Adipocyte (in vitro differentiated cells): ENCODE data around the gene KCNJ12.
A peak's percentile ranks its signal among the peaks of the same experiment; 100 is the strongest.

Experiments
- DNase-seq: peaks from one replicate; pipeline ENCODE4 v3.0.0-alpha.2; 2015; ENCODE audit warnings: low read depth
- H3K27me3 ChIP-seq: replicated peaks from 2 replicates; pipeline ENCODE4 v1.7.0; 2013; ENCODE audit warnings: mild to moderate bottlenecking, low read length, moderate library complexity; ENCODE audit not compliant: control insufficient read depth, insufficient read depth
- H3K36me3 ChIP-seq: 2 replicates; pipeline ENCODE4 v1.7.0; 2013; ENCODE audit warnings: low read length, mild to moderate bottlenecking, moderate library complexity; ENCODE audit not compliant: control insufficient read depth, insufficient read depth, severe bottlenecking
- H3K4me1 ChIP-seq: 2 replicates; pipeline ENCODE4 v1.7.0; 2013; ENCODE audit warnings: mild to moderate bottlenecking, low read length, moderate library complexity; ENCODE audit not compliant: control insufficient read depth, insufficient read depth
- H3K4me3 ChIP-seq: 2 replicates; pipeline ENCODE4 v1.7.0; 2013; ENCODE audit warnings: mild to moderate bottlenecking, low read length, moderate library complexity
- H3K9ac ChIP-seq: 2 replicates; pipeline ENCODE4 v1.7.0; 2013; ENCODE audit warnings: mild to moderate bottlenecking, low read length, moderate library complexity
- H3K9me3 ChIP-seq: 2 replicates; pipeline ENCODE4 v1.7.0; 2013; ENCODE audit warnings: mild to moderate bottlenecking, low read length, moderate library complexity; ENCODE audit not compliant: control insufficient read depth

The KCNJ12 gene

GRCh38 chr17:21359483-21359840, 16.7 kb upstream of the KCNJ12 start:
- DNase-seq = no peak
- Histone ChIP-seq H3K9ac (no peak overlapping the region), H3K4me1 (peaks cover 5% of the 10 kb centered on the region), H3K4me3 (no peak overlapping the region), H3K9me3 (no peaks in the 10 kb centered on the region), H3K27me3 (peaks cover 25% of the 10 kb centered on the region), H3K36me3 (no peaks in the 10 kb centered on the region)

- H3K36me3 ChIP-seq = no peaks in the 10 kb centered on the region
- H3K9me3 ChIP-seq = no peaks in the 10 kb centered on the region
- DNase-seq = no peak
- no peak overlapping the region for H3K4me3 ChIP-seq
- H3K9ac ChIP-seq = no peak overlapping the region
- peaks cover 25% of the 10 kb centered on the region for H3K27me3 ChIP-seq
- H3K4me1 ChIP-seq = peaks cover 5% of the 10 kb centered on the region
These were observed 16.1 kb upstream of the KCNJ12 start for GRCh38 chr17:21360048-21360447.

- no peak overlapping the region for H3K9ac ChIP-seq
- no peak overlapping the region for H3K4me3 ChIP-seq
- H3K27me3 ChIP-seq = peaks cover 25% of the 10 kb centered on the region
- H3K36me3 ChIP-seq = no peaks in the 10 kb centered on the region
- H3K4me1 ChIP-seq = peaks cover 5% of the 10 kb centered on the region
- H3K9me3 ChIP-seq = no peaks in the 10 kb centered on the region
- no peak for DNase-seq
These were observed 14.9 kb upstream of the KCNJ12 start for GRCh38 chr17:21361020-21361809.

GRCh38 chr17:21362331-21362931, 13.7 kb upstream of the KCNJ12 start:
- Histone ChIP-seq H3K36me3 (no peaks in the 10 kb centered on the region), H3K27me3 (peaks cover 30% of the 10 kb centered on the region), H3K9ac (no peak overlapping the region), H3K9me3 (no peaks in the 10 kb centered on the region), H3K4me3 (no peak overlapping the region), H3K4me1 (peaks cover 10% of the 10 kb centered on the region)
- DNase-seq = no peak

- Histone ChIP-seq H3K4me3 (no peak overlapping the region), H3K9ac (no peak overlapping the region), H3K9me3 (no peaks in the 10 kb centered on the region), H3K27me3 (peaks cover 35% of the 10 kb centered on the region), H3K36me3 (no peaks in the 10 kb centered on the region), H3K4me1 (peaks cover 14% of the 10 kb centered on the region)
- DNase-seq = no peak
These were observed 12.1 kb upstream of the KCNJ12 start for GRCh38 chr17:21363776-21364642.

GRCh38 chr17:21365016-21365415, 11.1 kb upstream of the KCNJ12 start:
- Histone ChIP-seq H3K27me3 (peaks cover 35% of the 10 kb centered on the region), H3K4me3 (no peak overlapping the region), H3K4me1 (peaks cover 13% of the 10 kb centered on the region), H3K36me3 (no peaks in the 10 kb centered on the region), H3K9ac (no peak overlapping the region), H3K9me3 (no peaks in the 10 kb centered on the region)
- DNase-seq = no peak

GRCh38 chr17:21368545-21369246, 7.5 kb upstream of the KCNJ12 start:
- Histone ChIP-seq H3K4me3 (no peak overlapping the region), H3K27me3 (peaks cover 10% of the 10 kb centered on the region), H3K4me1 (peaks cover 21% of the 10 kb centered on the region), H3K9ac (no peak overlapping the region), H3K36me3 (no peaks in the 10 kb centered on the region), H3K9me3 (no peaks in the 10 kb centered on the region)
- no peak for DNase-seq

- DNase-seq = no peak
- Histone ChIP-seq H3K36me3 (no peaks in the 10 kb centered on the region), H3K4me3 (no peak overlapping the region), H3K9ac (no peak overlapping the region), H3K4me1 (peaks cover 21% of the 10 kb centered on the region), H3K27me3 (peaks cover 12% of the 10 kb centered on the region), H3K9me3 (no peaks in the 10 kb centered on the region)
These were observed 6.8 kb upstream of the KCNJ12 start for GRCh38 chr17:21369395-21369794.

- Histone ChIP-seq H3K9ac (peak overlapping the region; percentile 14), H3K27me3 (peaks cover 19% of the 10 kb centered on the region), H3K36me3 (no peaks in the 10 kb centered on the region), H3K4me1 (peaks cover 21% of the 10 kb centered on the region), H3K9me3 (no peaks in the 10 kb centered on the region), H3K4me3 (no peak overlapping the region)
- DNase-seq = no peak
These were observed 5.7 kb upstream of the KCNJ12 start for GRCh38 chr17:21370430-21370829.

- H3K9ac ChIP-seq = no peak overlapping the region
- H3K4me3 ChIP-seq = no peak overlapping the region
- H3K36me3 ChIP-seq = no peaks in the 10 kb centered on the region
- peaks cover 22% of the 10 kb centered on the region for H3K27me3 ChIP-seq
- H3K4me1 ChIP-seq = peaks cover 21% of the 10 kb centered on the region
- DNase-seq = no peak
- no peaks in the 10 kb centered on the region for H3K9me3 ChIP-seq
These were observed 4.6 kb upstream of the KCNJ12 start for GRCh38 chr17:21371511-21372081.
